Mucosa of gallbladder (tissue), 1 donor: ENCODE measurements around the gene TGFBR3. TPM values are rescaled to one million over a fixed set of nuclear protein-coding genes. Genes with fewer than 3 reads are reported as not detected.
A peak's percentile ranks its signal among the peaks of the same experiment; 100 is the strongest.

Source experiments
- DNase-seq: peaks from one replicate; pipeline ENCODE4 v3.0.0-alpha.2; 2020; ENCODE audit warnings: low spot score
- total RNA-seq: library from RNA; stranded (reverse); gene quantifications from one replicate; pipeline ENCODE4 v1.2.1, GENCODE V29; 2021
- donor health status: DM: no; HTN: no; CAD: no.

Gene TGFBR3
- total RNA-seq, 1 donor from 2014 or later = 54.4 TPM

DNA sequence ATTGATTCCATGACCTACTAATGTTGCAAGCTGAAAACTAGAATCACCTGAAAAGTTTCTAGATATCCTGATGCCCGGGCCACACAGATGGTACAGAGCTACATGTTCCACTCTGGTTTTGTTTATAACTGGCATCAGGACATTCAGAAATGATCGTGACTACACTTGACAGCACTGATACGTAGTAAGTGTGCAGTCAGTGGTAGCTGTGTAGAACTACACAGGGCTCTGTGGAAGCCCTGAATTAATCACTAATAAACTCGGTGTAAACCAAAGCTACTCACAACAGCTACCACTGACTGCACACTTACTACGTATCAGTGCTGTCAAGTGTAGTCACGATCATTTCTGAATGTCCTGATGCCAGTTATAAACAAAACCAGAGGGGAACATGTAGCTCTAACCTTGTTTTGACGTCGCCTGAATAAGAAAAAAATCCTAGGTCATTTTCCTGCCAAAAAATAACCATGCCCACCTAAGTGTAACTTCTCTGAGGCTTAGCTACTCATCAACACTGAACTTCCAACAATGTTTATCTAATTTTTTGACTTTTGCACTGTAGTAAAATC is 149.7 kb downstream of the TGFBR3 start:
- no peak for DNase-seq

GRCh38 chr1:91735266-91735845 is 150.6 kb downstream of the TGFBR3 start:
- DNase-seq = no peak

DNA sequence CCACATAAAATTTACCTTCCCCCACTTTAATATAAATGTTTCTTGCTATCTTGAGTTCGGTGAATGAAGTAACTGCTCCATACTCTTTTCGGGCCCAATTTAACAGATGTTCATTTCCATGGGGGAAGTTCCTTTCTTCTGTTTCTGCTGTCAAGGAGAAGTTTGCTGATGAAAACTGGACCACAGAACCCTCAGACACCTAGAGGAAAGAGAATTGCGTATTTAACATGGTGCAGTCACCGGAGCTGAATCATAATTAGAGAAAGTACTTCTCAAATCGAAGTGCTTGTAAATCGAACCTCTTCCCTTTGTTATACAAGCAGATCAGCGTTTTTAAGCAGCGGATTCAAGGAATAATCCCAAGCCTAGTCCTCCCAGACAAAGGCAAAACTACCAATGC is 151.2 kb downstream of the TGFBR3 start:
- no peak for DNase-seq

DNA sequence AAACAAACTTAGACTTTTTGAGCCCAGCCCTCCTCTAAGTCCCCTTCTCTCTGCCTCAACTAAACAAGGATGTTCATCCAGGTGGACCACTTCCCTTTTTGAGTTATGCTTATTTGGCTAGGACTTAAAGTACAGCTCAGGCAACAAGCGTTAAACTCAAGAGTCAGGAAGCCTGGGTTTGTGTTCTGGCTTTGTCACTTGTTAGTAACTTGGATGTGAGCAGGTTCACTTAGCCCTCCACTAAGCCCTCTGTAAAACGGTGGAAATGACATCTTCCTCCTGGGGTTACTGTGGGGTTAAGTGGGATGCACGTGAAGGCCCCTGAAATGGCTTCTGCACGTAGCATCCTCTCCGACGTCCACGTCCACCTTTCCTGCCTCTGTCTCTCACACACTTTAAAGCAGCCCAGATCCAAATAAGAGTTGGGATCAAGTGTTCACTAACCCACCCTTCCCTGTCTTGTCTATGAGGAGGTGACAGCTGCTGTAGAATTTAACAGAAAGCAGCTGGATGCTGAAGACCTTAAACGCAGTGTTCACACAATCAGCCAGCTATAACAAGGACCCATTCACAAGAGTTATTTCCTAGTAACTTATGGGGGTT is 152.7 kb downstream of the TGFBR3 start:
- no peak for DNase-seq

DNA sequence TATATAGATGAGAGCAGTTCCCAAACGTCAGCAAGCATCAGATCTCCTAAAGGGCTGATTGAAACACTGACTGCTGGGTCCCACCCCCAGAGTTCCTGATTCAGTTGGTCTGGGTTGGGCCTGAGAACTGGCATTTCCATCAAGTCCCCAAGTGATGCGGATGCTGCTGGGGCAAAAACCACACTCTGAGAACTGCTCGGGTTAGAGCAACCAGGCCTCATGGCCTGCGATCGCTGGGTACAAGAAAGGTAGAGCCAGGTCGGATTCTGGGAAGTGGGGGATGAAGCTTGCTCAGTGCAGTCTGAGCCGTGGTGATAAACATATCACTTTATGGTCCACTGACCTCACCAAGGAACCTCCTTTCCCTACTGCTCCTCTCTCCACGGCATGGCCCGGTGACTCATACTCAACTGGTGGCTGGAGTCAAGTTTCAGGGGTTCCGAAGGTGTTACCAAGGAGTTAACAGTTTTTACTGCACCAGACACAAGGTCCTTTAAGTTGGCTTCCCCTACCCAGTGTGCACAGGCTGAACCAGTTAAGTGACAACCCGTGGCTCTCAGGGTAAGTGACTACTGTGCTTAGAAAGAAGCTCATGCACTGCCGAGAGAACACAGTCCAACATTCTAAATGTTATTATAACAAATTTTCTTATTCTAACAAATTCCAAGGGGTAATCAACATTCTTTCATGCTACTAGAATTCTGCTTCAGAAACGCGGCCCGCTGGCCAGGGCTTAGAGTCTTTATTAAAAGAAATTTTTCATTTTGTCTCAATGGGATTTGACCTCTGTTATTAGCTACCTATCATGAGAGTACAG is 153.5 kb downstream of the TGFBR3 start:
- no peak for DNase-seq

- no peak for DNase-seq
Observed at GRCh38 chr1:91731815-91732214, 154.1 kb downstream of the TGFBR3 start.

DNA sequence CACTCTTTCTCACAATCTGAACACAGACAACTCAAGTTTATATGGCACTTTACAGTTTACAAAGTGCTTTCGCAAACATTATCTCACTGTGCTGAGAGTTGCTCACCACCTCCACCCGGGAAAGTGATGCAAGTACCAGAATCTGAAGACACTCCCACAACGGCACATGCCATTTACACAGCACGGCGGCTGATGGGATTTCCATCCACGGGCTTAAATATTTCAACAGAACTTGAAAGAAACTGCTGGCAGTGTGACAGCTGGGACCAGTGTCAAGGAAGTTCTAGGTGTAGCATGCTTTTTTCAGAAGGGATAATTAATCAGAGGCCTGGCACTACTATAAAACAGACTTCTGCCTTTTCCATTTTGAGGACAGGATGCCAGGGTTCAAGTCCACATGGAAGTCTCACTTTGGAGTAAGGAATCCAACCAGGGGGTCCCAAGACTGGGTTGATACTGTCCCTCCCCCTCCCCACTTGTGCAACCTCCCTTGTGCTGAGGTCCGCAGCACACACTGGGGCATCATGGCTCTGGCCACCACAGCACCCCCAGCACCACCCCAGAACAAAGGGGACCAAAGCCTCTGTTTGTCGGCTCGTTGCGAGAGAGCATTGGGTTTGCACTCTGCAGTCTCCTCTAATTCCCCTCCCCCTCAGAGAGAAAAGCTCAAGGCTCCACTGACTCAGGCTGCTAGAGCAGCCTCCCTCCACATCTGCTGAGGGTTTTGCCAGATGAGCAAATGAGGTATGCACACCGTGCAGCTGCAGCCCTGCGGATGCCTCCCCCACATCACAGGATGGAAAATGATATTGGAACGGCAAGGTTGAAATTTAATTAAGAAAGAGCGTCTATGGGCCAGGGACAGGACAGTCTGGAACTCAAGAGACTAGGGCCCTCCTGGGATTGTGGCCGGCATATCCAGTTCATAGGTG is 154.9 kb downstream of the TGFBR3 start:
- DNase-seq = no peak

GRCh38 chr1:91729621-91730358 is 156.2 kb downstream of the TGFBR3 start:
- no peak for DNase-seq

GRCh38 chr1:91727763-91728162 is 158.2 kb downstream of the TGFBR3 start:
- DNase-seq = no peak

GRCh38 chr1:91725989-91726721 is 159.8 kb downstream of the TGFBR3 start:
- peak; percentile 50 for DNase-seq

GRCh38 chr1:91725618-91725988 is 160.3 kb downstream of the TGFBR3 start:
- no peak for DNase-seq

DNA sequence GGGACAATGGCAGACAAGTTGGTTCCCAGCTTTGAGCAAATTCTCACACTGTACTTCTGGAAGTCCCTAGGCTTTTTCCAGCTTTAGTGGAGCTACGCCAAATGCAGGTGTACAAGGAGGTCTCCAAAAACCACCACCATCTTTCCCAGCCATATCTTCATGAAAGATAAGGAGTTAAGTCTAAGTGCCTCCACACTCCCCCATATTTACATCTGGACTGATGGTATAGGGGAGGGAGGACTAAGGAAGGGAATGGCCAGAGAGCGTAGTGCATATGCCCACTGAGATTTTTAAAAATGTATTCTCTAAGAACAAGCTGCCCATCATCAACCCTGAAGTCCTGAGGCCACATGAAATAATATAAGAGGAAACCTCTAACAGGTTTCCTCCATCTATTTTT is 161.3 kb downstream of the TGFBR3 start:
- DNase-seq = no peak

GRCh38 chr1:91724231-91724630 is 161.7 kb downstream of the TGFBR3 start:
- no peak for DNase-seq

DNA sequence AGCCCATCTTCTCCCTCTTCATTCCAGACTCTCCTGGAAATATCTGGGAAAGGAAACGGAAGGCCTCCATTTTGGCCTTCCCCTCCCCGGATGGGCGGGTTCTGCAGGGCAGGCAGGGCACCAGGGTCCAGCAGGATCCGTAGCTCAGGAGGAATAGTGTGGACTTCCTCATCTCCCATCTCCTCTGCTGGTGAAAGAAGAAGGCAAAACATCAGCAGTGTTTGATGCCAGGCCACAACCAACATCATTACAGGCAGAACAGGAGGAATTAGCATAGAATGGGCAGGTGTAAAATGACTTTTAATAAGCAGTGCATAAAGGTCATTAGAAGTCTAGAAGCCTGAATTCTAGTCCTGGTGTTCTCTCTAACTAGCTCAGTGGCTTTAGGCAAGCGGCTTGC is 165.9 kb downstream of the TGFBR3 start:
- DNase-seq = no peak

GRCh38 chr1:91718877-91719276 is 167.1 kb downstream of the TGFBR3 start:
- DNase-seq = no peak

DNA sequence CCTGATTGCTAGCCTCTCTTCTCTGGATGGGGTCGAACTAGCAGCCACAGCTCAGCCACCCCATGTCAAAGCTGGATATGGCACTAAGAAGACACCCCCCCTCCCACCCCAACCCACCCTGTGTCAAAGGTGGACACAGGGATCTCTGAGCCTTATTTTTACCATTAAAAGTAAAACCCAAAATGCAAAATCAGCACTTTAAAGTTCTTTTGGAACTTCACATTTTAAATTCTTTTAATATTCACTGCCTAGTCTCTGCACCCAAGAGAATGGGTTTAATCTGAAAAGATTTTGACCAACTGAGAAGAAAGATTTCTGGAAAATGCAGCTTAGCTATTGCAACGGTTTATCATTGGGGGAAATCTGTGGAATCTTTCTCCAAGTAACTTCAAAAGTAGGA is 167.6 kb downstream of the TGFBR3 start:
- no peak for DNase-seq

DNA sequence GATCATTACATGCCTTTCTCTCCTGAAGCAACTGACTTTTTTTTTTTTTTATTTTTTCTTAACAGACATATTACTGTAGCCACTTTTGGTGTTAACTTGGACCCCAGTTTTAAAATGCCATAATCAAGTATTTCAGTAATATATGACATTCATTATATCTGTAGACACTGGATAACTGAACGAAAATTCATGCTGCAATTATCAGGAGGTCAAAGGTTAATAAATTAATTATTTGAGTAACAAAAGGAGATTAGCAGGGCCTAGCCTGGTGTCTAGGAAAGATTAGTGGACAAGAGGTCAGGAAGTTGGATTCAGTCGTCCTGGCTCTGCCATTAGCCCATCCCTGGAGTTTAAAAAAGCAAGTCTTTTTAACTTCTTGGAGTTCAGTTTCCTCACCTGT is 168.1 kb downstream of the TGFBR3 start:
- no peak for DNase-seq

DNA sequence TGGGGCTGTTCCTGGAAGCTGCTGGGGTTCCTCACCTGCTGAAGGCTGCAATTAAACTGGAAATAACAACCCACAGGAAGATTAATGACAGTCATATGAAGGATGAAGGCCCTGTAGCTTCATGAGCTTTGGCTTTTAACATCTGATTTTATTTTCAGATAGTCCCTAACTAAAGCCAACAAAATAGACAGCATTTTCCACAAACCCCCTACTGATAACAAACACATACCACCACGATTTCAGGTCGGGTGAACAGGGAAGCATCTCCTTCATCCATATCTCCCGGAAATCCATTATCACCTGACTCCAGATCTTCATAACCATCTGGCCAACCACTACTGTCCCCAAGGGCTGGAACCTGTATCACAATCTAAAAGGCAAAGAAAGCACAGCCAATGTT is 169.6 kb downstream of the TGFBR3 start:
- DNase-seq = no peak

- no peak for DNase-seq
Observed at GRCh38 chr1:91715416-91716000, 170.4 kb downstream of the TGFBR3 start.

GRCh38 chr1:91714867-91715381 is 171.0 kb downstream of the TGFBR3 start:
- DNase-seq = no peak
